Fibroblast of the conjunctiva (primary cell): ENCODE measurements around the gene KIF6.

ENCODE experiments used
- DNase-seq: peaks from one replicate; pipeline ENCODE4 v3.0.0-alpha.2; 2010; ENCODE audit warnings: low read depth

The KIF6 gene

GRCh38 chr6:39664173-39664572 lies 61.0 kb downstream of the KIF6 start:
- DNase-seq = no peak

GRCh38 chr6:39657355-39658135 lies 67.7 kb downstream of the KIF6 start:
- DNase-seq = no peak

- DNase-seq = no peak
Observed at GRCh38 chr6:39654121-39654520, 71.1 kb downstream of the KIF6 start.

GRCh38 chr6:39653612-39654011 lies 71.6 kb downstream of the KIF6 start:
- no peak for DNase-seq

- no peak for DNase-seq
Observed at GRCh38 chr6:39649996-39650395, 75.2 kb downstream of the KIF6 start.

- DNase-seq = no peak
Observed at GRCh38 chr6:39646751-39647420, 78.3 kb downstream of the KIF6 start.

GRCh38 chr6:39642270-39642669 lies 82.9 kb downstream of the KIF6 start:
- DNase-seq = no peak

- no peak for DNase-seq
Observed at GRCh38 chr6:39638126-39638822, 86.9 kb downstream of the KIF6 start.

GRCh38 chr6:39634646-39635341 lies 90.4 kb downstream of the KIF6 start:
- no peak for DNase-seq

GRCh38 chr6:39625209-39625608 lies 100.0 kb downstream of the KIF6 start:
- DNase-seq = no peak

- DNase-seq = no peak
Observed at GRCh38 chr6:39623750-39624149, 101.5 kb downstream of the KIF6 start.

GRCh38 chr6:39617520-39617919 lies 107.7 kb downstream of the KIF6 start:
- DNase-seq = no peak

GRCh38 chr6:39617026-39617425 lies 108.2 kb downstream of the KIF6 start:
- DNase-seq = no peak

- no peak for DNase-seq
Observed at GRCh38 chr6:39615622-39616021, 109.6 kb downstream of the KIF6 start.

GRCh38 chr6:39614393-39614950 lies 110.7 kb downstream of the KIF6 start:
- DNase-seq = no peak

- no peak for DNase-seq
Observed at GRCh38 chr6:39610221-39610620, 115.0 kb downstream of the KIF6 start.

- DNase-seq = no peak
Observed at GRCh38 chr6:39608652-39609345, 116.4 kb downstream of the KIF6 start.

GRCh38 chr6:39602601-39603519 lies 122.3 kb downstream of the KIF6 start:
- DNase-seq = no peak

GRCh38 chr6:39599973-39600372 lies 125.2 kb downstream of the KIF6 start:
- DNase-seq = no peak

GRCh38 chr6:39599341-39599740 lies 125.9 kb downstream of the KIF6 start:
- DNase-seq = no peak
